OCI-LY3 (cell line): ENCODE measurements around the gene KCTD17.

Experiments used
- H2AFZ ChIP-seq: fragments of 200-600, 300-600 bp; shearing (Covaris generic); 2 replicates; pipeline ENCODE4 v1.6.0; 2014; ENCODE audit warnings: antibody characterized with exemption, low read depth, low read length
- H3K27ac ChIP-seq: fragments of 200-600, 300-600 bp; sonication (generic); 2 replicates; pipeline ENCODE4 v1.5.1; 2014; ENCODE audit warnings: mild to moderate bottlenecking, low read length, moderate library complexity, mixed read lengths
- H3K27me3 ChIP-seq: fragments of 200-600, 300-600 bp; sonication (generic); 2 replicates; pipeline ENCODE4 v1.6.1; 2014; ENCODE audit warnings: low read depth, low read length, mixed read lengths
- H3K36me3 ChIP-seq: fragments of 200-600, 300-600 bp; sonication (generic); replicated peaks from 2 replicates; pipeline ENCODE3; 2014; ENCODE audit warnings: low read depth, low read length, mixed read lengths
- H3K4me1 ChIP-seq: fragments of 300-600, 200-600 bp; sonication (generic); 2 replicates; pipeline ENCODE4 v1.6.1; 2014; ENCODE audit warnings: low read length, mixed read lengths
- H3K4me2 ChIP-seq: fragments of 200-600, 300-600 bp; sonication (generic); 2 replicates; pipeline ENCODE4 v1.6.1; 2014; ENCODE audit warnings: low read length, mixed read lengths
- H3K4me3 ChIP-seq: fragments of 300-600, 200-600 bp; sonication (generic); 2 replicates; pipeline ENCODE4 v1.5.1; 2014; ENCODE audit warnings: antibody characterized with exemption, mild to moderate bottlenecking, low read length, moderate library complexity
- H3K79me2 ChIP-seq: fragments of 300-600, 200-600 bp; shearing (Covaris generic); 2 replicates; pipeline ENCODE4 v1.6.1; 2014; ENCODE audit warnings: mild to moderate bottlenecking, low read length, mixed read lengths
- H3K9ac ChIP-seq: fragments of 300-600, 200-600 bp; shearing (Covaris generic); 2 replicates; pipeline ENCODE4 v1.6.0; 2014; ENCODE audit warnings: mild to moderate bottlenecking, low read length, moderate library complexity
- H3K9me3 ChIP-seq: fragments of 200-600, 300-600 bp; shearing (Covaris generic); 2 replicates; pipeline ENCODE4 v1.6.1; 2014; ENCODE audit warnings: low read length, mixed read lengths; ENCODE audit not compliant: insufficient read depth
- H4K20me1 ChIP-seq: fragments of 200-600, 300-600 bp; sonication (generic); 2 replicates; pipeline ENCODE4 v1.6.1; 2016; ENCODE audit warnings: low read length, mixed read lengths; ENCODE audit not compliant: insufficient read depth
- CTCF ChIP-seq: fragments of 200-600, 300-600 bp; sonication (generic); IDR thresholded peaks from 2 replicates; pipeline ENCODE4 v1.5.1; 2014; ENCODE audit warnings: antibody characterized with exemption, low read length, low read depth
- EZH2phosphoT487 ChIP-seq: fragments of 200-600 bp; shearing (Covaris generic); IDR thresholded peaks from 2 replicates; pipeline ENCODE4 v1.6.1; 2018; ENCODE audit warnings: antibody characterized with exemption, mixed run types, low read depth

The KCTD17 gene

GRCh38 chr22:37067428-37067827 is 15.9 kb downstream of the KCTD17 start:
- Histone ChIP-seq H3K36me3 (peaks cover 70% of the 10 kb centered on the region), H2AFZ (no peak overlapping the region), H3K4me2 (no peak overlapping the region), H3K27me3 (no peaks in the 10 kb centered on the region), H3K27ac (no peak overlapping the region), H3K4me1 (no peaks in the 10 kb centered on the region), H3K4me3 (no peak overlapping the region), H4K20me1 (peaks cover 12% of the 10 kb centered on the region), H3K79me2 (no peaks in the 10 kb centered on the region), H3K9me3 (no peaks in the 10 kb centered on the region), H3K9ac (no peak overlapping the region)
- no peak for TF ChIP-seq CTCF
- no peak for TF ChIP-seq EZH2phosphoT487

GRCh38 chr22:37068859-37069258 is 17.3 kb downstream of the KCTD17 start:
- peaks cover 12% of the 10 kb centered on the region for H4K20me1 ChIP-seq
- H3K9ac ChIP-seq = no peak overlapping the region
- peaks cover 83% of the 10 kb centered on the region for H3K36me3 ChIP-seq
- H3K79me2 ChIP-seq = no peaks in the 10 kb centered on the region
- H3K4me2 ChIP-seq = no peak overlapping the region
- no peaks in the 10 kb centered on the region for H3K4me1 ChIP-seq
- TF ChIP-seq CTCF (no peak), EZH2phosphoT487 (no peak)
- H2AFZ ChIP-seq = no peak overlapping the region
- H3K27ac ChIP-seq = no peak overlapping the region
- no peaks in the 10 kb centered on the region for H3K27me3 ChIP-seq
- H3K9me3 ChIP-seq = no peaks in the 10 kb centered on the region
- H3K4me3 ChIP-seq = no peak overlapping the region

- Histone ChIP-seq H3K9ac (no peak overlapping the region), H2AFZ (no peak overlapping the region), H3K27ac (no peak overlapping the region), H3K4me3 (no peak overlapping the region), H3K4me1 (no peaks in the 10 kb centered on the region), H3K9me3 (no peaks in the 10 kb centered on the region), H3K79me2 (no peaks in the 10 kb centered on the region), H3K27me3 (no peaks in the 10 kb centered on the region), H3K4me2 (no peak overlapping the region), H4K20me1 (peaks cover 12% of the 10 kb centered on the region), H3K36me3 (peaks cover 88% of the 10 kb centered on the region)
- TF ChIP-seq EZH2phosphoT487 = no peak
- TF ChIP-seq CTCF = no peak
Observed at GRCh38 chr22:37069319-37069718, 17.8 kb downstream of the KCTD17 start.

GRCh38 chr22:37069719-37070118 is 18.2 kb downstream of the KCTD17 start:
- Histone ChIP-seq H3K27me3 (no peaks in the 10 kb centered on the region), H2AFZ (no peak overlapping the region), H3K9me3 (no peaks in the 10 kb centered on the region), H3K27ac (no peak overlapping the region), H3K36me3 (peaks cover 89% of the 10 kb centered on the region), H3K4me3 (no peak overlapping the region), H3K4me1 (no peaks in the 10 kb centered on the region), H3K9ac (no peak overlapping the region), H3K79me2 (no peaks in the 10 kb centered on the region), H4K20me1 (peaks cover 12% of the 10 kb centered on the region), H3K4me2 (no peak overlapping the region)
- TF ChIP-seq CTCF (no peak), EZH2phosphoT487 (no peak)
